ENCODE results near the gene KAZN. TPM values are rescaled to one million over a fixed set of nuclear protein-coding genes. Genes with fewer than 3 reads are reported as not detected.

KAZN gene
- total and polyA plus RNA-seq, 9 donors: 5.1 to 17.4 (median 14.3) TPM

DNA sequence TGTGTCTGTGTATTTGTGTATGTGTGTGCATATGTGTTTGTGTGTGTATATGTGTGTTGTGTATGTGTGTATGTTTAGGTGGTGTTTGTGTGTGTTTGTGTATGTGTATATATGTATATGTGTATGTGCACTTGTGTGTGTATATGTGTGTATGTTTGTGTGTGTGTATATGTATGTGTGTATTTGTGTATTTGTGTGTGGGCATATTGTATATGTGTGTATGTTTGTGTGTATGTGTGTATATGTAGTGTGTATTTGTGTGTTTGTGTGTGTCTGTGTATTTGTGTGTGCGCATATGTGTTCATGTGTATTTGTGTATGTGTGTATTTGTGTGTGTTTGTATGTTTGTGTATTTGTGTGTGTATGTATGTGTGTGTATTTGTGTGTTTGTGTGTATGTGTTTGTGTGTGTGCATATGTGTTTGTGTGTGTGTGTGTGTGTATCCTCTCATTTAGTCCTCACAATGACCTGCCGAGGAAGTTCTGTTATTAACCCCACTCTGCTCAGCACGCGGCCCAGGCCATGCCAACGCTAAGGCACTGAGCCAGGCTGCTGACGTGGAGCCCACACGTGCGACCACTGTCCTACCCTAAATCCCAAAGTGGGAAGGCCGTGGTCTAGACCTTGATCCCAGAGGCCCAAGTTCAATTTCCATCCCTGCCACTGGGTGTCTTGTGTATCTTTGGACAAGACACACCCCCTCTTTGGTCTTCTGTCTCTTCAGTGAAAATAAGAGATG is 511.8 kb downstream of the KAZN start:
- 60% methylated on average over 7 of the region's 9 CpGs for WGBS (ENCODE audit: insufficient coverage)
- H3K4me3 ChIP-seq (ENCODE audit: low read length): no peak overlapping the region
- no peaks in the 10 kb centered on the region for H3K27me3 ChIP-seq (ENCODE audit: control insufficient read depth, insufficient read depth, low read length)
- H3K27ac ChIP-seq (ENCODE audit: low read length): no peak overlapping the region
- DNase-seq: no peak
- H3K9me3 ChIP-seq (replicated peaks; ENCODE audit: control insufficient read depth, low read depth, low read length): peaks cover 2% of the 10 kb centered on the region
- H3K36me3 ChIP-seq (ENCODE audit: control insufficient read depth, insufficient read depth, low read length): peaks cover 7% of the 10 kb centered on the region
- H3K4me1 ChIP-seq (ENCODE audit: control insufficient read depth, insufficient read depth, low read length): peaks cover 8% of the 10 kb centered on the region

- Histone ChIP-seq H3K9me3 (replicated peaks; ENCODE audit: control insufficient read depth, low read depth, low read length) (no peaks in the 10 kb centered on the region), H3K4me1 (ENCODE audit: control insufficient read depth, insufficient read depth, low read length) (peaks cover 8% of the 10 kb centered on the region), H3K27ac (ENCODE audit: low read length) (no peak overlapping the region), H3K36me3 (ENCODE audit: control insufficient read depth, insufficient read depth, low read length) (peaks cover 10% of the 10 kb centered on the region), H3K27me3 (ENCODE audit: control insufficient read depth, insufficient read depth, low read length) (no peaks in the 10 kb centered on the region), H3K4me3 (ENCODE audit: low read length) (no peak overlapping the region)
- 38% methylated on average over 1 of the region's 2 CpGs for WGBS (ENCODE audit: insufficient coverage)
- no peak for DNase-seq
Observed at GRCh38 chr1:15110867-15111230, 512.4 kb downstream of the KAZN start.

DNA sequence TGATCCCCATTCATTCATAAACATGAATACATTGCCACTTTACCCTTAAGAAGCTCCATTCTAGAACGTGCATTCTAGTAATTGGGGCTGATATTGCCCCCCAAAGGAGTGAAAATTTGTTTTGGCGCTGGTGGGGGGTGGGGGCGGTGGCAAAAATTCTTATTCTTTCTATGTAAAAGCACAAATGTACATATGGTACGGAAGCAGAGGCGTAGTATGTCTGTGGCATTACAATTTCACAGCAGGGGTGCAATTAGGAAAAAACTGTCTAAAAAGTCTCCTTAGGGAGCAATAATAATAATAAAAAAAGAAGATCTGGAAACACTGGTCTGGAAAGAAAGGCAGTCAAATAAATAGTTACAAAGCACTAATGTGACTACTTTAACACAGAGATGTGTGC is 514.7 kb downstream of the KAZN start:
- Histone ChIP-seq H3K27me3 (ENCODE audit: control insufficient read depth, insufficient read depth, low read length) (no peaks in the 10 kb centered on the region), H3K27ac (ENCODE audit: low read length) (no peak overlapping the region), H3K36me3 (ENCODE audit: control insufficient read depth, insufficient read depth, low read length) (peaks cover 15% of the 10 kb centered on the region), H3K9me3 (replicated peaks; ENCODE audit: control insufficient read depth, low read depth, low read length) (no peaks in the 10 kb centered on the region), H3K4me3 (ENCODE audit: low read length) (no peak overlapping the region), H3K4me1 (ENCODE audit: control insufficient read depth, insufficient read depth, low read length) (peaks cover 8% of the 10 kb centered on the region)
- 65% methylated on average over 2 of the region's 5 CpGs for WGBS (ENCODE audit: insufficient coverage)
- no peak for DNase-seq

DNA sequence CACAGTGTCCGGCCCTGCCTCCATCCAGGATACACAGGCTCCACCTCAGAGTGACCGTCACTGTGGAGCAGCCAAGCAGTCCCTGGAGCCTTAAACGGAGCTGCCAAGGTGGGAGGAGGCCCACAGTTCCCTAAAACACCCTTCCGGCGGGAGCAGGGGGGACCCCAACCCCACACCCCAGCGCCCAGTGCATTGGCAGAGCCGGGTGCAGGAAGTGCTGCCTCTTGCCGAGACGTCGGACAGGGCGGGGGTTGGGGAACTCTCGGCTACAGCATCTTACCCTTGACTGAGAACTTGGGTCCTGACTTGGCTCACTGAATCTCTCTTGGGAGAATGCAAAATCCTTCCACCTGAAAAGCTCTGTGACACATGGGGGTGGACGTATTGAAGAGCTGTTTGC is 516.4 kb downstream of the KAZN start:
- Histone ChIP-seq H3K9me3 (replicated peaks; ENCODE audit: control insufficient read depth, low read depth, low read length) (no peaks in the 10 kb centered on the region), H3K4me1 (ENCODE audit: control insufficient read depth, insufficient read depth, low read length) (peaks cover 8% of the 10 kb centered on the region), H3K36me3 (ENCODE audit: control insufficient read depth, insufficient read depth, low read length) (peaks cover 15% of the 10 kb centered on the region), H3K4me3 (ENCODE audit: low read length) (no peak overlapping the region), H3K27ac (ENCODE audit: low read length) (no peak overlapping the region), H3K27me3 (ENCODE audit: control insufficient read depth, insufficient read depth, low read length) (no peaks in the 10 kb centered on the region)
- 70% methylated on average over 6 of the region's 13 CpGs for WGBS (ENCODE audit: insufficient coverage)
- DNase-seq: no peak

DNA sequence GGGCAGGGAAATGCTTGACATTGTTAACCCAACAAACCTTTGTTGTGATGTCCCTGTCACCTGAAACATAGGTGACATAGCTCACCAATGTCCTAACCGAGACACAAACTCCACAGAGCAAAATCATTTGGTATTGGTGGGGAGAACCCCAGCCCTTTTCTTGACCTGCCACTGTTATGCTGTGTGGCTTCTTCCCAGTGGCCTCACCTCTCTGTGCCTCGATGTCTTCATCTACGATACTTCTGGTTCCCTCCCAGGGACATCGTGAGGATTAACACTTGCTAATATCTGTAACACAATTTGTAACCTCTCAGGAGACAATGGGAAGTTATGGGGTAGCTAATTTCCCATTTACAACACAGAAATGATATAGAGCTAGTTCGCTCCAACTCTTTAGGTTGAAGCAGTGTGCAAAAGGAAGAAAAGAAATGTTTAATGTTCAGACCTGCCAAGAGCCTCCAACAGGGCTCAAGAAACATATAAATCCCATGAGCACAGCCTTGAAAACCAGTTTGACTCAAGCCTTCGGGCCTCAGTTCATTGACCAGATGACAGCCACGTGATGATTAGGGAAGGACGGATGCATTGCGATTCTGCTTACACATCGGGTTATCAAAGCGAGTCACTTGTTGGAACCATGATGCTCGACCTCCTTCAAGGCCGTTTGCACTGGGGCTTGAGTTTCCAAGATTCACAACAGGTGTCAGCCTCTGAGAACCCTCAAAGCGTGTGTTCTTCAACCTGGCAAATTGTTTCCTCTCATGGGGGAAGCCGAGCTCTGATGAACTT is 517.3 kb downstream of the KAZN start:
- H3K27ac ChIP-seq (ENCODE audit: low read length): no peak overlapping the region
- H3K9me3 ChIP-seq (replicated peaks; ENCODE audit: control insufficient read depth, low read depth, low read length): no peaks in the 10 kb centered on the region
- peaks cover 15% of the 10 kb centered on the region for H3K36me3 ChIP-seq (ENCODE audit: control insufficient read depth, insufficient read depth, low read length)
- H3K4me3 ChIP-seq (ENCODE audit: low read length): no peak overlapping the region
- WGBS (ENCODE audit: insufficient coverage): 87% methylated on average over 10 of the region's 15 CpGs
- no peaks in the 10 kb centered on the region for H3K27me3 ChIP-seq (ENCODE audit: control insufficient read depth, insufficient read depth, low read length)
- DNase-seq: no peak
- peaks cover 8% of the 10 kb centered on the region for H3K4me1 ChIP-seq (ENCODE audit: control insufficient read depth, insufficient read depth, low read length)

DNA sequence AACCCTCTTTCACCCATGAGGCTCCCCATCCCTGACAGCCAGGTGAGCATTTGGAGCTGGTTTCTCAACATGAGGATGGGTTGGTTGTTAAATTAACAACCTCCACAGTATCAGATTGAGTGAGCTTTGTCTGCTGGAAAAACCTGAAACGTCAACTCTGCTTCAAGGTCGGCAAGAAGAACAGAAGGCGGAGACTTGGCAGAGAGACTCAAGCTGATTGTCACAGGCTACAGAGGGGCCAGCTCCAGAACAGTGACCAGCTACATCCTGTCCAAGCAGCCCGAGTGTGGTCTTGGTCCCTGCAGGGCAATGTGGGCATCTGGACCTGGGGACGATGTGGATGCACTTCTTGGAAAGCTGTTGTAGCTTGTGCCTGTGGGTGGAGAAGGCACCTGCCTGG is 518.5 kb downstream of the KAZN start:
- Histone ChIP-seq H3K27ac (ENCODE audit: low read length) (no peak overlapping the region), H3K4me1 (ENCODE audit: control insufficient read depth, insufficient read depth, low read length) (peaks cover 8% of the 10 kb centered on the region), H3K9me3 (replicated peaks; ENCODE audit: control insufficient read depth, low read depth, low read length) (no peaks in the 10 kb centered on the region), H3K4me3 (ENCODE audit: low read length) (no peak overlapping the region), H3K27me3 (ENCODE audit: control insufficient read depth, insufficient read depth, low read length) (no peaks in the 10 kb centered on the region), H3K36me3 (ENCODE audit: control insufficient read depth, insufficient read depth, low read length) (peaks cover 15% of the 10 kb centered on the region)
- 49% methylated on average over 5 of the region's 5 CpGs for WGBS (ENCODE audit: insufficient coverage)
- no peak for DNase-seq

- Histone ChIP-seq H3K27ac (ENCODE audit: low read length) (no peak overlapping the region), H3K36me3 (ENCODE audit: control insufficient read depth, insufficient read depth, low read length) (peaks cover 15% of the 10 kb centered on the region), H3K4me1 (ENCODE audit: control insufficient read depth, insufficient read depth, low read length) (peaks cover 5% of the 10 kb centered on the region), H3K9me3 (replicated peaks; ENCODE audit: control insufficient read depth, low read depth, low read length) (no peaks in the 10 kb centered on the region), H3K27me3 (ENCODE audit: control insufficient read depth, insufficient read depth, low read length) (no peaks in the 10 kb centered on the region), H3K4me3 (ENCODE audit: low read length) (no peak overlapping the region)
- DNase-seq: no peak
- 58% methylated on average over 2 of the region's 8 CpGs for WGBS (ENCODE audit: insufficient coverage)
Observed at GRCh38 chr1:15117671-15118325, 519.3 kb downstream of the KAZN start.

DNA sequence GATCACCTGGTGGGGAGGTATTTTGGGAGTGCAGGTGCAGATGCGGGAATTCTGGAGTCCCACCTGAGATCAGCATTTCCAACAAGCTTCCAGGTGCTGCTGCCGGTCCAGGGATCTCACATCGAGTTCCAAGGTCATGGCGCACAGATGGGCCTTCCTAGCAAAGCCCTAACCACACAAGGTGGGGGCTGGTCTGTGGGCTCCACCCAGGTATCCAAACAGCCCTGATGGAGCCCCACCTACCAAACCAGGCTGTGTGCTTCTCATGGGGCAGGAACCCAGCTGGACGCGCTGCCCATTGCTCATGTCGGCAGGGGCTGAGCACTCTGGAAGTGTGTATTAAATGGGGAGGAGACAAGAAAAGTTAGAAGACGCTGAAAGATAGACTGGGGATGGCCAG is 520.1 kb downstream of the KAZN start:
- H3K27ac ChIP-seq (ENCODE audit: low read length): no peak overlapping the region
- no peak overlapping the region for H3K4me3 ChIP-seq (ENCODE audit: low read length)
- WGBS (ENCODE audit: insufficient coverage): 72% methylated on average over 4 of the region's 8 CpGs
- H3K9me3 ChIP-seq (replicated peaks; ENCODE audit: control insufficient read depth, low read depth, low read length): no peaks in the 10 kb centered on the region
- H3K27me3 ChIP-seq (ENCODE audit: control insufficient read depth, insufficient read depth, low read length): no peaks in the 10 kb centered on the region
- H3K36me3 ChIP-seq (ENCODE audit: control insufficient read depth, insufficient read depth, low read length): peaks cover 15% of the 10 kb centered on the region
- no peak for DNase-seq
- peaks cover 9% of the 10 kb centered on the region for H3K4me1 ChIP-seq (ENCODE audit: control insufficient read depth, insufficient read depth, low read length)

GRCh38 chr1:15120251-15120945 is 521.9 kb downstream of the KAZN start:
- 47% methylated on average over 4 of the region's 13 CpGs for WGBS (ENCODE audit: insufficient coverage)
- no peak overlapping the region for H3K27ac ChIP-seq (ENCODE audit: low read length)
- no peak overlapping the region for H3K4me3 ChIP-seq (ENCODE audit: low read length)
- no peaks in the 10 kb centered on the region for H3K27me3 ChIP-seq (ENCODE audit: control insufficient read depth, insufficient read depth, low read length)
- peaks cover 9% of the 10 kb centered on the region for H3K4me1 ChIP-seq (ENCODE audit: control insufficient read depth, insufficient read depth, low read length)
- DNase-seq: no peak
- H3K9me3 ChIP-seq (replicated peaks; ENCODE audit: control insufficient read depth, low read depth, low read length): no peaks in the 10 kb centered on the region
- H3K36me3 ChIP-seq (ENCODE audit: control insufficient read depth, insufficient read depth, low read length): peaks cover 8% of the 10 kb centered on the region

DNA sequence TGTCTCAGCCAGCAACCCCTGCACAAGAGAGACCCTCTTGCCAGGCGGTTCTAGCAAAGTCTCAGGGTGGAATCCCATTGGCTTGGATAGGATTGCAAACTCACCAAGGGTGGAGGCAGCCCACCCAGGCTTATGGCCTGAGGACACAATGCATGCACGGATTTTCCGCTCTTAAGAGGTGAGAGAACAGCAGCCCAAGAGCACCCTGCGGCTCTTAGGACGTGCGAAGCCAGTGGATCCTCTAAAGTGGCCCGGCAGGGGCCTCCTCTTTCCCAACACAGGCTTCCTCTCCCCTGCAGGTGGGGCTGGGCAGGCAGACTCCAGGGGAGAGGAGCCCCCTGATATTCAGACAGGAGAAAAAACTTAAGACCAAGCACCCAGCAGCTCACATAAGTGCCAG is 523.8 kb downstream of the KAZN start:
- Histone ChIP-seq H3K27ac (ENCODE audit: low read length) (no peak overlapping the region), H3K4me1 (ENCODE audit: control insufficient read depth, insufficient read depth, low read length) (peaks cover 9% of the 10 kb centered on the region), H3K36me3 (ENCODE audit: control insufficient read depth, insufficient read depth, low read length) (no peaks in the 10 kb centered on the region), H3K27me3 (ENCODE audit: control insufficient read depth, insufficient read depth, low read length) (no peaks in the 10 kb centered on the region), H3K4me3 (ENCODE audit: low read length) (no peak overlapping the region), H3K9me3 (replicated peaks; ENCODE audit: control insufficient read depth, low read depth, low read length) (no peaks in the 10 kb centered on the region)
- DNase-seq: no peak
- WGBS (ENCODE audit: insufficient coverage): 77% methylated on average over 3 of the region's 7 CpGs
